ENCODE measurements around the gene NKX6-2. TPM values are rescaled to one million over a fixed set of nuclear protein-coding genes. Genes with fewer than 3 reads are reported as not detected.

NKX6-2 gene
- total RNA-seq, 2 experiments from 2014 or later, result not detected

DNA sequence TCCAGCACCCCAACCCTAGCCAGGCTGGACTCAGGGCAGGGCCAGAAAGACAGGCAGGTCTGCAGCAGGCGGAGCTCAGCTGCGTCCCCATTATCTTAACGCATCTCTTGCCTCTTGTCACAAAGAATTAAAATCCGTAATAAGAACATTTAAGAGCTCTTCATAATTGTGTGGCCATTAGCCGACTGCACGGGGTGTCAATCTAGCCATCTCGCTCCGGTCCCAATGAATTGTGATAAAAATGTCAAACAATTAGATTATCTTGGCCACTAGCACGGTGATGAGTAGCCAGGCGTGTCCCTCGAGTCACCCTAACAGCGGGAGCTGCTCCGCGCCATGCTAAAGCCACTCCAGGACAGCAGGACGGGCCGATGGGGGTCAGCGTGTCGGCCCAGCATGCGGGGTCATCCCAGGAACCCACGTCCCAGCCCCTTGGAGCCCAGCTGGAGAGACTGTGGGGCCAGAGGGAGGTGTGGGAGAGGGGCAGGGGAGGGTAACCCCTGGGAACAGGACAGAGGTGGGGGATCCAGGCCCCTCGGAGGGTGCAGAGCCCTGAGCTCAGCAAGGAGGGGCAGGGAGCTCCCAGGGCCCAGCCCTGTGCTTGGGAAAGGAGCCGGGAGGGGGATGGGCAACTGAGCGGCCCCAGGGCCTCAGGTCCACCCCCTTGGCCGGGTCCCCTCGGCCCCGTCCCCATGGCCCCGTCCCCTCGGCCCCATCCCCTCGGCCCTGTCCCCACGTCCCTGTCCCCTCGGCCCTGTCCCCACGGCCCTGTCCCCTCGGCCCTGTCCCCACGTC, 17.7 kb upstream of the NKX6-2 start:
- Histone ChIP-seq H3K4me1 (ENCODE audit: insufficient read depth, low read length) (no peaks in the 10 kb centered on the region), H3K36me3 (ENCODE audit: insufficient read depth, low read length) (no peaks in the 10 kb centered on the region), H3K27me3 (ENCODE audit: control insufficient read depth in 1 of 2, insufficient read depth in 2 of 2, low read length in 2 of 2) (no peaks in the 10 kb centered on the region), H3K4me3 (ENCODE audit: low read length) (no peak overlapping the region), H3K9me3 (ENCODE audit: control insufficient read depth in 1 of 2, insufficient read depth in 1 of 2, low read length in 2 of 2) (peaks cover 0 to 20% of the 10 kb centered on the region in 2 experiments), H3K27ac (ENCODE audit: low read depth in 1 of 2, low read length in 2 of 2) (no peak overlapping the region)
- CTCF ChIA-PET, result no interaction called here
- H3K4me3 Mint-ChIP-seq, result no peak overlapping the region
- H3K27ac Mint-ChIP-seq, result no peak overlapping the region
- no peaks in the 10 kb centered on the region for H3K27me3 Mint-ChIP-seq
- H3K4me1 Mint-ChIP-seq (ENCODE audit: low read depth), result no peaks in the 10 kb centered on the region
- intact Hi-C loops (cut with DNase I, micrococcal nuclease), result no loop called here
- POLR2A ChIA-PET, result no interaction called here
- DNase-seq (no peak), ATAC-seq (ENCODE audit: poor library complexity) (no peak)
- TF ChIP-seq, protein P1, sequence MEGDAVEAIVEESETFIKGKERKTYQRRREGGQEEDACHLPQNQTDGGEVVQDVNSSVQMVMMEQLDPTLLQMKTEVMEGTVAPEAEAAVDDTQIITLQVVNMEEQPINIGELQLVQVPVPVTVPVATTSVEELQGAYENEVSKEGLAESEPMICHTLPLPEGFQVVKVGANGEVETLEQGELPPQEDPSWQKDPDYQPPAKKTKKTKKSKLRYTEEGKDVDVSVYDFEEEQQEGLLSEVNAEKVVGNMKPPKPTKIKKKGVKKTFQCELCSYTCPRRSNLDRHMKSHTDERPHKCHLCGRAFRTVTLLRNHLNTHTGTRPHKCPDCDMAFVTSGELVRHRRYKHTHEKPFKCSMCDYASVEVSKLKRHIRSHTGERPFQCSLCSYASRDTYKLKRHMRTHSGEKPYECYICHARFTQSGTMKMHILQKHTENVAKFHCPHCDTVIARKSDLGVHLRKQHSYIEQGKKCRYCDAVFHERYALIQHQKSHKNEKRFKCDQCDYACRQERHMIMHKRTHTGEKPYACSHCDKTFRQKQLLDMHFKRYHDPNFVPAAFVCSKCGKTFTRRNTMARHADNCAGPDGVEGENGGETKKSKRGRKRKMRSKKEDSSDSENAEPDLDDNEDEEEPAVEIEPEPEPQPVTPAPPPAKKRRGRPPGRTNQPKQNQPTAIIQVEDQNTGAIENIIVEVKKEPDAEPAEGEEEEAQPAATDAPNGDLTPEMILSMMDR (IDR thresholded peaks at IDR 0.05), result no peak
- H3K36me3 Mint-ChIP-seq (ENCODE audit: low read depth), result no peaks in the 10 kb centered on the region
- H3K9me3 Mint-ChIP-seq, result no peaks in the 10 kb centered on the region

DNA sequence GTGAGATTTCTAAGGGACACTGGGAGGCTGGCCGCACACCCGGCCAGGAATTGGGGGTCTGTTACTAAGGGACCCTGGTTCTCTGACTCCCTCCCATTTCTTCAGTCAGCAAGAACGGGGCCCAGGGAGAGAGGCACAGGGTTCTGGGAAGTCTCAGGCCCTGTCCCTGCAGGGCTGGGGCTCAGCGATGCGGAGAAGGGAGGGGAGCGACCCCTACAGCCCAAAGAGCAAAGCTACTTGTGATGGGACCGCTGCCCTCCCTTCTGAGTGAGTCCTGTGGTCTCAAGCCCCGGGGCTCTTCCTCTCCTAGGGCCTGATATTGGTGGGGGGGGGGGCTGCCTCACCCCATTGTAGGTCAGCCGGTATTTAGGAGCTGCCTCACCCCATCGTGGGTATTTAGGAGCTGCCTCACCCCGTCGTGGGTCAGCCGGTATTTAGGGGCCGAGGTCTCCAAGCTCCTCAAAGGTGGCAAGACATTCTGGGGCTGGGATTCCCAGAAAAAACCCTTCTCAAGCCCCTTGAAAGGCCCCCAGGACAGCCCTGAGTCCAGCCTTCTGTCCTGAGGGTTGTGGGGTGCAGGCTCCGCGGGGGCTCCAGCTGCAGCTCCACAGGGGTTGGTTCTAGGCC, 16.9 kb upstream of the NKX6-2 start:
- TF ChIP-seq, protein P1 (IDR thresholded peaks at IDR 0.05), result no peak
- no peak overlapping the region for H3K27ac ChIP-seq (ENCODE audit: low read depth in 1 of 2, low read length in 2 of 2)
- ChIA-PET CTCF (no interaction called here), POLR2A (no interaction called here)
- ATAC-seq (ENCODE audit: poor library complexity) (no peak), DNase-seq (no peak)
- no peaks in the 10 kb centered on the region for H3K27me3 Mint-ChIP-seq
- intact Hi-C loops (cut with DNase I, micrococcal nuclease), result no loop called here
- H3K4me3 Mint-ChIP-seq, result no peak overlapping the region
- H3K9me3 Mint-ChIP-seq, result no peaks in the 10 kb centered on the region
- H3K36me3 ChIP-seq (ENCODE audit: insufficient read depth, low read length), result no peaks in the 10 kb centered on the region
- no peak overlapping the region for H3K4me3 ChIP-seq (ENCODE audit: low read length)
- no peak overlapping the region for H3K27ac Mint-ChIP-seq
- no peaks in the 10 kb centered on the region for H3K36me3 Mint-ChIP-seq (ENCODE audit: low read depth)
- H3K4me1 Mint-ChIP-seq (ENCODE audit: low read depth), result no peaks in the 10 kb centered on the region
- no peaks in the 10 kb centered on the region for H3K27me3 ChIP-seq (ENCODE audit: control insufficient read depth in 1 of 2, insufficient read depth in 2 of 2, low read length in 2 of 2)
- peaks cover 0 to 15% of the 10 kb centered on the region in 2 experiments for H3K9me3 ChIP-seq (ENCODE audit: control insufficient read depth in 1 of 2, insufficient read depth in 1 of 2, low read length in 2 of 2)
- no peaks in the 10 kb centered on the region for H3K4me1 ChIP-seq (ENCODE audit: insufficient read depth, low read length)

DNA sequence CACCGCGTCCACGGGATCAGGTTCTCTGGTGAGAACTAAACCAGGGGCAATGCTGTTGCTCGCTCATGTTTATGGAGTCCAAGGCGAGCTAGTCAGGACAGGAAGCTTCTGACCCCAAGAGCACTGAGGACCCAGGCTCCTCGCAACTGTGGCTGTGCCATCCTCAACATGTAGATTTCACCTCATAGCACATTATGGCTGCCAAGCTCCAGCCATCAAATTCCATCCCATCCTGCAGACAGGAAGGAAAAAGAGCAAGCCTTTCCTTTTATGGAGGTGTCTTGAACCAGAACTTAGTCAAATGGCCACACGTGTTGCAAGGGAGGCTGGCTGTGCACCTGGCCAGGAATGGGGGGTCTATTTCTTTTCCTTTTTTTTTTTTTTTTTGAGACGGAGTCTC, 16.1 kb upstream of the NKX6-2 start:
- Histone ChIP-seq H3K4me3 (ENCODE audit: low read length) (no peak overlapping the region), H3K27ac (ENCODE audit: low read depth in 1 of 2, low read length in 2 of 2) (no peak overlapping the region), H3K9me3 (ENCODE audit: control insufficient read depth in 1 of 2, insufficient read depth in 1 of 2, low read length in 2 of 2) (peaks cover 0 to 15% of the 10 kb centered on the region in 2 experiments), H3K36me3 (ENCODE audit: insufficient read depth, low read length) (no peaks in the 10 kb centered on the region), H3K27me3 (ENCODE audit: control insufficient read depth in 1 of 2, insufficient read depth in 2 of 2, low read length in 2 of 2) (no peaks in the 10 kb centered on the region), H3K4me1 (ENCODE audit: insufficient read depth, low read length) (no peaks in the 10 kb centered on the region)
- Mint-ChIP-seq H3K4me3 (no peak overlapping the region), H3K4me1 (ENCODE audit: low read depth) (no peaks in the 10 kb centered on the region), H3K9me3 (no peaks in the 10 kb centered on the region), H3K27me3 (no peaks in the 10 kb centered on the region), H3K27ac (no peak overlapping the region), H3K36me3 (ENCODE audit: low read depth) (no peaks in the 10 kb centered on the region)
- intact Hi-C loops (cut with DNase I, micrococcal nuclease), result no loop called here
- ChIA-PET CTCF (no interaction called here), POLR2A (no interaction called here)
- TF ChIP-seq, protein P1 (IDR thresholded peaks at IDR 0.05), result no peak
- DNase-seq, result no peak
- ATAC-seq (ENCODE audit: poor library complexity), result no peak
